ENCODE data around the gene CYBC1.
"Not testable (repeated sequence)": the region's sequence is repeated elsewhere in the genome, so short reads cannot be mapped to it uniquely, and the experiment has no call there.

- TF ChIP-seq CTCF (optimal IDR thresholded peaks at IDR 0.05 in 1 of 3, IDR thresholded peaks at IDR 0.05 in 1 of 3, conservative IDR thresholded peaks at IDR 0.05 in 1 of 3; ENCODE audit: extremely low read depth in 1 of 3, insufficient read depth in 2 of 3, low read length in 3 of 3); EZH2 (IDR thresholded peaks at IDR 0.05; ENCODE audit: low read length): not testable (repeated sequence)
Measured at GRCh38 chr17:82453706-82454105, 3.2 kb upstream of the CYBC1 start.

Measured in keratinocyte (primary cell).